Activated CD4-positive, alpha-beta T cell treated with anti-CD3 and anti-CD28 coated beads, Interleukin-2, amount 10 ng/mL, durations not matched to agents 24 days and 14 days (primary cell): ENCODE results near the gene CCDC88C. TPM values are rescaled to one million over a fixed set of nuclear protein-coding genes. Genes with fewer than 3 reads are reported as not detected.
"Not testable (repeated sequence)": the region's sequence is repeated elsewhere in the genome, so short reads cannot be mapped to it uniquely, and the experiment has no call there.

ENCODE experiments used
- DNase-seq: peaks from one replicate; pipeline ENCODE4 v3.0.0; 2022
- H3K27ac Mint-ChIP-seq: one replicate; pipeline ENCODE4 v1.8.0; 2022; ENCODE audit warnings: mild to moderate bottlenecking, mixed read lengths
- H3K27me3 Mint-ChIP-seq: one replicate; pipeline ENCODE4 v1.8.0; 2022; ENCODE audit warnings: mixed read lengths
- H3K36me3 Mint-ChIP-seq: one replicate; pipeline ENCODE4 v1.8.0; 2022; ENCODE audit warnings: low read depth, mild to moderate bottlenecking, mixed read lengths
- H3K4me1 Mint-ChIP-seq: one replicate; pipeline ENCODE4 v1.8.0; 2021; ENCODE audit warnings: mixed read lengths
- H3K4me3 Mint-ChIP-seq: one replicate; pipeline ENCODE4 v1.8.0; 2022; ENCODE audit warnings: mild to moderate bottlenecking, moderate library complexity, mixed read lengths
- H3K9me3 Mint-ChIP-seq: one replicate; pipeline ENCODE4 v1.8.0; 2021; ENCODE audit warnings: mixed read lengths
- intact Hi-C: fragments of 100-400 bp; cut with micrococcal nuclease; formaldehyde crosslinking; loops from one replicate; pipeline ENCODE4 v1.15.1; 2023
- total RNA-seq: library from RNA; stranded (reverse); gene quantifications from 2 replicates; pipeline ENCODE4 v1.2.3, GENCODE V29; 2022

The CCDC88C gene
- total RNA-seq, result 79.7 and 89.9 TPM in 2 replicates

- H3K36me3 Mint-ChIP-seq, result peaks cover 35% of the 10 kb centered on the region
- H3K4me3 Mint-ChIP-seq, result peak within 1 kb of the TSS; percentile 90
- H3K9me3 Mint-ChIP-seq, result no peaks in the 10 kb centered on the region
- intact Hi-C loops, result loop anchor here (2.0 to 5.0 kb wide), 6 partner anchors 17 to 1020 kb away; partner anchors contain the start of genes CALM1, GPR68 and RPS6KA5
- H3K27ac Mint-ChIP-seq, result peak within 1 kb of the TSS; percentile 99
- peak; percentile 95 for DNase-seq
- peaks cover 2% of the 10 kb centered on the region for H3K27me3 Mint-ChIP-seq
- peaks cover 47% of the 10 kb centered on the region for H3K4me1 Mint-ChIP-seq
Measured at GRCh38 chr14:91417120-91417982, at the start of gene CCDC88C. Gene CCDC88C, minus strand, starts transcription at chr14:91417820. Its CDS starts 130 bp downstream, at chr14:91417690.

- Mint-ChIP-seq H3K27ac (no peak overlapping the region), H3K36me3 (peaks cover 77% of the 10 kb centered on the region), H3K27me3 (no peaks in the 10 kb centered on the region), H3K4me3 (no peak overlapping the region), H3K9me3 (no peaks in the 10 kb centered on the region), H3K4me1 (peaks cover 24% of the 10 kb centered on the region)
- no peak for DNase-seq
- intact Hi-C loops, result no loop called here
Measured at GRCh38 chr14:91466192-91466591, 48.6 kb upstream of the CCDC88C start.

GRCh38 chr14:91464615-91465205 is 47.1 kb upstream of the CCDC88C start:
- no peak for DNase-seq
- Mint-ChIP-seq H3K9me3 (no peaks in the 10 kb centered on the region), H3K4me3 (no peak overlapping the region), H3K27ac (peak overlapping the region; percentile 76), H3K36me3 (peaks cover 78% of the 10 kb centered on the region), H3K4me1 (peaks cover 17% of the 10 kb centered on the region), H3K27me3 (no peaks in the 10 kb centered on the region)
- intact Hi-C loops, result loop anchor here (2.0 kb wide), 1 partner anchor 46 kb away; the partner anchor contains the start of gene PPP4R3A

GRCh38 chr14:91458612-91459011 is 41.0 kb upstream of the CCDC88C start:
- H3K27ac Mint-ChIP-seq, result no peak overlapping the region
- H3K9me3 Mint-ChIP-seq, result no peaks in the 10 kb centered on the region
- no peak overlapping the region for H3K4me3 Mint-ChIP-seq
- H3K27me3 Mint-ChIP-seq, result no peaks in the 10 kb centered on the region
- peaks cover 69% of the 10 kb centered on the region for H3K36me3 Mint-ChIP-seq
- H3K4me1 Mint-ChIP-seq, result peaks cover 11% of the 10 kb centered on the region
- intact Hi-C loops, result no loop called here
- no peak for DNase-seq

- intact Hi-C loops, result no loop called here
- no peak overlapping the region for H3K27ac Mint-ChIP-seq
- peaks cover 50% of the 10 kb centered on the region for H3K36me3 Mint-ChIP-seq
- H3K9me3 Mint-ChIP-seq, result no peaks in the 10 kb centered on the region
- no peak overlapping the region for H3K4me3 Mint-ChIP-seq
- peaks cover 3% of the 10 kb centered on the region for H3K27me3 Mint-ChIP-seq
- H3K4me1 Mint-ChIP-seq, result peaks cover 11% of the 10 kb centered on the region
- no peak for DNase-seq
Measured at GRCh38 chr14:91456283-91456682, 38.7 kb upstream of the CCDC88C start.

- Mint-ChIP-seq H3K4me3 (no peak overlapping the region), H3K36me3 (peaks cover 34% of the 10 kb centered on the region), H3K9me3 (no peaks in the 10 kb centered on the region), H3K27ac (peak overlapping the region; percentile 54), H3K4me1 (peaks cover 11% of the 10 kb centered on the region), H3K27me3 (peaks cover 3% of the 10 kb centered on the region)
- no peak for DNase-seq
- intact Hi-C loops, result no loop called here
Measured at GRCh38 chr14:91454580-91454979, 37.0 kb upstream of the CCDC88C start.

GRCh38 chr14:91454155-91454554 is 36.5 kb upstream of the CCDC88C start:
- H3K9me3 Mint-ChIP-seq, result no peaks in the 10 kb centered on the region
- peak overlapping the region; percentile 54 for H3K27ac Mint-ChIP-seq
- peaks cover 3% of the 10 kb centered on the region for H3K27me3 Mint-ChIP-seq
- no peak for DNase-seq
- peaks cover 11% of the 10 kb centered on the region for H3K4me1 Mint-ChIP-seq
- intact Hi-C loops, result no loop called here
- H3K4me3 Mint-ChIP-seq, result no peak overlapping the region
- peaks cover 32% of the 10 kb centered on the region for H3K36me3 Mint-ChIP-seq

- Mint-ChIP-seq H3K27ac (no peak overlapping the region), H3K4me3 (no peak overlapping the region)
Measured at GRCh38 chr14:91453744-91454143, 36.1 kb upstream of the CCDC88C start.

GRCh38 chr14:91444335-91445020 is 26.9 kb upstream of the CCDC88C start:
- intact Hi-C loops, result no loop called here
- no peaks in the 10 kb centered on the region for H3K4me1 Mint-ChIP-seq
- H3K9me3 Mint-ChIP-seq, result peaks cover 15% of the 10 kb centered on the region
- no peak overlapping the region for H3K4me3 Mint-ChIP-seq
- H3K27me3 Mint-ChIP-seq, result peaks cover 29% of the 10 kb centered on the region
- H3K36me3 Mint-ChIP-seq, result no peaks in the 10 kb centered on the region
- H3K27ac Mint-ChIP-seq, result no peak overlapping the region
- DNase-seq, result no peak

More at GRCh38 chr14:91453744-91454143, 36.1 kb upstream of the CCDC88C start:
- H3K9me3 Mint-ChIP-seq, result no peaks in the 10 kb centered on the region
- H3K4me1 Mint-ChIP-seq, result peaks cover 11% of the 10 kb centered on the region
- peaks cover 3% of the 10 kb centered on the region for H3K27me3 Mint-ChIP-seq
- intact Hi-C loops, result no loop called here
- DNase-seq, result no peak
- peaks cover 29% of the 10 kb centered on the region for H3K36me3 Mint-ChIP-seq

- Mint-ChIP-seq H3K4me1 (no peaks in the 10 kb centered on the region), H3K27ac (no peak overlapping the region), H3K9me3 (peaks cover 18% of the 10 kb centered on the region), H3K27me3 (peaks cover 17% of the 10 kb centered on the region), H3K36me3 (peaks cover 3% of the 10 kb centered on the region), H3K4me3 (no peak overlapping the region)
- no peak for DNase-seq
- intact Hi-C loops, result no loop called here
Measured at GRCh38 chr14:91439345-91439744, 21.7 kb upstream of the CCDC88C start.

- peaks cover 3% of the 10 kb centered on the region for H3K36me3 Mint-ChIP-seq
- no peaks in the 10 kb centered on the region for H3K4me1 Mint-ChIP-seq
- no peak overlapping the region for H3K4me3 Mint-ChIP-seq
- peaks cover 17% of the 10 kb centered on the region for H3K9me3 Mint-ChIP-seq
- H3K27ac Mint-ChIP-seq, result no peak overlapping the region
- intact Hi-C loops, result no loop called here
- H3K27me3 Mint-ChIP-seq, result peaks cover 12% of the 10 kb centered on the region
- no peak for DNase-seq
Measured at GRCh38 chr14:91438845-91439244, 21.2 kb upstream of the CCDC88C start.

GRCh38 chr14:91436266-91436665 is 18.6 kb upstream of the CCDC88C start:
- peaks cover 17% of the 10 kb centered on the region for H3K9me3 Mint-ChIP-seq
- H3K4me3 Mint-ChIP-seq, intact Hi-C loops, H3K27me3 Mint-ChIP-seq, DNase-seq, H3K36me3 Mint-ChIP-seq, H3K27ac Mint-ChIP-seq, H3K4me1 Mint-ChIP-seq: not testable (repeated sequence)

- H3K4me3 Mint-ChIP-seq, result no peak overlapping the region
- H3K36me3 Mint-ChIP-seq, result no peaks in the 10 kb centered on the region
- H3K9me3 Mint-ChIP-seq, result peaks cover 3% of the 10 kb centered on the region
- H3K27me3 Mint-ChIP-seq, result peaks cover 5% of the 10 kb centered on the region
- intact Hi-C loops, result no loop called here
- peaks cover 10% of the 10 kb centered on the region for H3K4me1 Mint-ChIP-seq
- no peak for DNase-seq
- H3K27ac Mint-ChIP-seq, result no peak overlapping the region
Measured at GRCh38 chr14:91429385-91429784, 11.8 kb upstream of the CCDC88C start.

- DNase-seq, H3K27me3 Mint-ChIP-seq, H3K4me3 Mint-ChIP-seq, H3K9me3 Mint-ChIP-seq, H3K4me1 Mint-ChIP-seq, intact Hi-C loops, H3K36me3 Mint-ChIP-seq, H3K27ac Mint-ChIP-seq: not testable (repeated sequence)
Measured at GRCh38 chr14:91428931-91429330, 11.3 kb upstream of the CCDC88C start.
